H9 (cell line): Measurements from ENCODE around the gene GPC4. TPM values are rescaled to one million over a fixed set of nuclear protein-coding genes. Genes with fewer than 3 reads are reported as not detected.

ENCODE experiments used
- DNase-seq: peaks from one replicate; pipeline ENCODE4 v3.0.0-alpha.2; 2017
- H2AFZ ChIP-seq: one replicate; pipeline ENCODE4 v1.6.1; 2013; ENCODE audit warnings: mild to moderate bottlenecking, low read length, control low read depth, moderate library complexity
- H2AK5ac ChIP-seq: 2 replicates; pipeline ENCODE4 v1.6.1; 2013; ENCODE audit warnings: low read length, control low read depth, mixed read lengths; ENCODE audit not compliant: insufficient read length
- H2BK120ac ChIP-seq: one replicate; pipeline ENCODE4 v1.6.1; 2013; ENCODE audit warnings: low read depth, mild to moderate bottlenecking, low read length, control low read depth, inconsistent platforms; ENCODE audit not compliant: poor library complexity, severe bottlenecking
- H2BK12ac ChIP-seq: 2 replicates; pipeline ENCODE4 v1.6.1; 2013; ENCODE audit warnings: low read length, control low read depth, mixed read lengths, low read depth; ENCODE audit not compliant: insufficient read length
- H2BK15ac ChIP-seq: 2 replicates; pipeline ENCODE4 v1.6.1; 2013; ENCODE audit warnings: low read depth, low read length, control low read depth
- H2BK20ac ChIP-seq: one replicate; pipeline ENCODE4 v1.6.1; 2013; ENCODE audit warnings: low read depth, mild to moderate bottlenecking, low read length, control low read depth, inconsistent platforms; ENCODE audit not compliant: poor library complexity, severe bottlenecking
- H2BK5ac ChIP-seq: 2 replicates; pipeline ENCODE4 v1.6.1; 2013; ENCODE audit warnings: low read length, control low read depth, mixed read lengths; ENCODE audit not compliant: insufficient read length
- H3K14ac ChIP-seq: 2 replicates; pipeline ENCODE4 v1.6.1; 2013; ENCODE audit warnings: low read length, control low read depth; ENCODE audit not compliant: insufficient read depth
- H3K18ac ChIP-seq: 2 replicates; pipeline ENCODE4 v1.6.1; 2013; ENCODE audit warnings: low read depth, mild to moderate bottlenecking, mixed read lengths, low read length, control low read depth; ENCODE audit not compliant: insufficient read length
- H3K23ac ChIP-seq: 2 replicates; pipeline ENCODE4 v1.6.1; 2013; ENCODE audit warnings: low read length, control low read depth, mixed read lengths, low read depth; ENCODE audit not compliant: insufficient read length
- H3K23me2 ChIP-seq: 2 replicates; pipeline ENCODE4 v1.6.1; 2013; ENCODE audit warnings: low read depth, mild to moderate bottlenecking, mixed read lengths, low read length, control low read depth; ENCODE audit not compliant: insufficient read length, poor library complexity, severe bottlenecking
- H3K27ac ChIP-seq: 2 replicates; pipeline ENCODE4 v1.5.1; 2013; ENCODE audit warnings: low read length, control low read depth, mixed read lengths, low read depth; ENCODE audit not compliant: insufficient read length
- H3K27me3 ChIP-seq: 2 replicates; pipeline ENCODE4 v1.6.1; 2013; ENCODE audit warnings: low read length, control low read depth, inconsistent platforms; ENCODE audit not compliant: insufficient read depth
- H3K4ac ChIP-seq: 2 replicates; pipeline ENCODE4 v1.6.1; 2013; ENCODE audit warnings: low read depth, mild to moderate bottlenecking, control low read depth, inconsistent platforms, low read length, moderate library complexity
- H3K4me1 ChIP-seq: 2 replicates; pipeline ENCODE4 v1.6.1; 2013; ENCODE audit warnings: low read length, control low read depth, inconsistent platforms; ENCODE audit not compliant: insufficient read depth
- H3K4me2 ChIP-seq: 2 replicates; pipeline ENCODE4 v1.6.1; 2013; ENCODE audit warnings: low read length, control low read depth, mixed read lengths; ENCODE audit not compliant: insufficient read length, insufficient read depth
- H3K56ac ChIP-seq: 2 replicates; pipeline ENCODE4 v1.6.1; 2013; ENCODE audit warnings: low read depth, mild to moderate bottlenecking, mixed read lengths, low read length, control low read depth; ENCODE audit not compliant: insufficient read length
- H3K79me1 ChIP-seq: 2 replicates; pipeline ENCODE4 v1.6.1; 2013; ENCODE audit warnings: low read depth, mild to moderate bottlenecking, moderate library complexity, low read length, control low read depth, inconsistent platforms; ENCODE audit not compliant: insufficient read depth, poor library complexity, severe bottlenecking
- H3K79me2 ChIP-seq: 2 replicates; pipeline ENCODE4 v1.6.1; 2013; ENCODE audit warnings: low read length, control low read depth, inconsistent platforms; ENCODE audit not compliant: insufficient read depth
- H3K9ac ChIP-seq: 2 replicates; pipeline ENCODE4 v1.6.1; 2013; ENCODE audit warnings: low read length, control low read depth, mixed read lengths; ENCODE audit not compliant: insufficient read length; ENCODE audit errors: extremely low read depth
- H3K9me3 ChIP-seq: one replicate; pipeline ENCODE4 v1.6.1; 2013; ENCODE audit warnings: low read depth, low read length, inconsistent platforms; ENCODE audit not compliant: control insufficient read depth
- H3T11ph ChIP-seq: one replicate; pipeline ENCODE4 v1.6.1; 2013; ENCODE audit warnings: mild to moderate bottlenecking, low read length, control low read depth, inconsistent platforms
- H4K20me1 ChIP-seq: one replicate; pipeline ENCODE4 v1.6.1; 2013; ENCODE audit not compliant: control insufficient read depth, insufficient read length, insufficient read depth
- H4K5ac ChIP-seq: 2 replicates; pipeline ENCODE4 v1.6.1; 2013; ENCODE audit warnings: low read depth, mild to moderate bottlenecking, mixed read lengths, low read length, control low read depth; ENCODE audit not compliant: insufficient read length
- H4K8ac ChIP-seq: replicated peaks from 2 replicates; pipeline ENCODE4 v1.6.1; 2013; ENCODE audit warnings: low read length, control low read depth, mixed read lengths, low read depth; ENCODE audit not compliant: insufficient read length
- H4K91ac ChIP-seq: 2 replicates; pipeline ENCODE4 v1.6.1; 2013; ENCODE audit warnings: low read depth, mild to moderate bottlenecking, moderate library complexity, mixed read lengths, low read length, control low read depth; ENCODE audit not compliant: insufficient read length
- H3K27ac Mint-ChIP-seq, 3 experiments: 2 replicates in 2 of 3; 3 replicates in 1 of 3; pipeline ENCODE4 v1.8.0; 2020 to 2021; ENCODE audit warnings: mixed read lengths in 3 of 3, mild to moderate bottlenecking in 1 of 3, moderate library complexity in 1 of 3
- H3K27me3 Mint-ChIP-seq: 2 replicates; pipeline ENCODE4 v1.8.0; 2021; ENCODE audit warnings: low read depth, mild to moderate bottlenecking, moderate library complexity, mixed read lengths
- H3K36me3 Mint-ChIP-seq, 3 experiments: 2 replicates in 2 of 3; 3 replicates in 1 of 3; pipeline ENCODE4 v1.8.0; 2020 to 2021; ENCODE audit warnings: low read depth in 3 of 3, mixed read lengths in 3 of 3; ENCODE audit not compliant: insufficient read depth in 1 of 3
- H3K4me1 Mint-ChIP-seq, 2 experiments: 2 replicates each; pipeline ENCODE4 v1.8.0; 2020; ENCODE audit warnings: mixed read lengths in 2 of 2
- H3K4me3 Mint-ChIP-seq, 2 experiments: 2 replicates in 1 of 2; 3 replicates in 1 of 2; pipeline ENCODE4 v1.8.0; 2020 to 2021; ENCODE audit warnings: mild to moderate bottlenecking in 2 of 2, mixed read lengths in 2 of 2, moderate library complexity in 1 of 2
- H3K9me3 Mint-ChIP-seq, 2 experiments: 2 replicates in 1 of 2; 3 replicates in 1 of 2; pipeline ENCODE4 v1.8.0; 2020; ENCODE audit warnings: mild to moderate bottlenecking in 2 of 2, mixed read lengths in 2 of 2, moderate library complexity in 1 of 2
- WGBS: extraction: QIAGEN DNeasy Blood & Tissue Kit; methylation state at CpG from one replicate; pipeline ENCODE4 v1.1.7; 2013; ENCODE audit warnings: missing lambda C conversion rate, low lambda C conversion rate, mixed read lengths; ENCODE audit not compliant: insufficient read length; ENCODE audit errors: extremely low coverage; 5-methylcytosine and 5-hydroxymethylcytosine counted together
- total RNA-seq: library from RNA; stranded (reverse); gene quantifications from 2 replicates; pipeline ENCODE4 v1.2.1, GENCODE V29; 2021
- TF ChIP-seq, protein P1 (sequence below): fragments of 200-600 bp; sonication (generic); conservative IDR thresholded peaks from 3 replicates; pipeline ENCODE4 v1.8.0; 2021; ENCODE audit warnings: antibody characterized with exemption, mild to moderate bottlenecking

GPC4 gene
- total RNA-seq, 1 experiment from 2014 or later: 416 TPM

DNA sequence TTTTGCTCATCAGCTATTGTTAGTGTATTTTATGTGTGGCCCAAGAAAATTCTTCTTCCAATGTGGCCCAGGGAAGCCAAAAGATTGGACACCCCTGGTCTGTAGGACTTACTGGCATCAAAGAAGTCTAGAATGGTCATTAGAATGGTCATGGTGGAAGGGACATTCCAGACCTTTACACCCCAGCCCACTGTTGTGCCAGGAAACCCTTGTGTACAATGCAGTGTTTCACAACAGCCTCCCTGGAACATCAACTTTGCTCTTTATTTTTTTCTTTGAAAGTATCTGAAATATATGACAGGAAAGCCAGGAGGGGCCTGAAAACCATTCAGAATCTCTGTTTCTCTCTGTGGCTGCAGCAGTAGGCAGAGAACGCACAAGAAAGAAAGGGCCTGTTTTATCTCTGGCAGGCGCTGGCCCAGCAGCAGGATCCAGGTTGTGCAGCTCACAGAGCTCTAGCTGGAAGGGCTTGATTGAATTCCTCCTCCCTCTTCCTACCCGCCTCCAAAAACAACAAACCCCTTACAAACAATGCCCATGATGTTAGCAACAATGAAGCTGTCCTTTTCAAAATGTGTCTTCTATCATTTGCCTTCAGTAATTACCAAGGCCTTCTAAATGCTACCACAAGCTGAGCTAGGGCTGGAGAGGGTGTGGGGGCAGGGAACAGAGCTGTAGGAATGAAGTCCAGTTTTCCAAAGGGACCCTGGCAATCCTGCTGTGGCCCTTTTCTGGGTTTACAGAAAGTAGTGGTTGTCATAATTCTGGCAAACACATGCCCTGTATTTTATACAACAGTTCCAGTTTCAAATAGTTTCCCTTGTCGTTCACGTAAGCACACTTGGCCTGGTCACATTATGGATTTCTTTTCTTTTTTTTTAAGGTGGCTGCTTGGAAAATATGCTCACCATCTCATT lies 164.8 kb downstream of the GPC4 start:
- no peaks in the 10 kb centered on the region for H3K27me3 ChIP-seq
- H3K79me2 ChIP-seq: no peaks in the 10 kb centered on the region
- H4K8ac ChIP-seq: no peak overlapping the region
- H3K4me1 ChIP-seq: peaks cover 18% of the 10 kb centered on the region; the same call in 1 of the 2 replicates
- no peak overlapping the region for H2BK20ac ChIP-seq
- DNase-seq: no peak
- TF ChIP-seq, protein P1, sequence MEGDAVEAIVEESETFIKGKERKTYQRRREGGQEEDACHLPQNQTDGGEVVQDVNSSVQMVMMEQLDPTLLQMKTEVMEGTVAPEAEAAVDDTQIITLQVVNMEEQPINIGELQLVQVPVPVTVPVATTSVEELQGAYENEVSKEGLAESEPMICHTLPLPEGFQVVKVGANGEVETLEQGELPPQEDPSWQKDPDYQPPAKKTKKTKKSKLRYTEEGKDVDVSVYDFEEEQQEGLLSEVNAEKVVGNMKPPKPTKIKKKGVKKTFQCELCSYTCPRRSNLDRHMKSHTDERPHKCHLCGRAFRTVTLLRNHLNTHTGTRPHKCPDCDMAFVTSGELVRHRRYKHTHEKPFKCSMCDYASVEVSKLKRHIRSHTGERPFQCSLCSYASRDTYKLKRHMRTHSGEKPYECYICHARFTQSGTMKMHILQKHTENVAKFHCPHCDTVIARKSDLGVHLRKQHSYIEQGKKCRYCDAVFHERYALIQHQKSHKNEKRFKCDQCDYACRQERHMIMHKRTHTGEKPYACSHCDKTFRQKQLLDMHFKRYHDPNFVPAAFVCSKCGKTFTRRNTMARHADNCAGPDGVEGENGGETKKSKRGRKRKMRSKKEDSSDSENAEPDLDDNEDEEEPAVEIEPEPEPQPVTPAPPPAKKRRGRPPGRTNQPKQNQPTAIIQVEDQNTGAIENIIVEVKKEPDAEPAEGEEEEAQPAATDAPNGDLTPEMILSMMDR: no peak
- peaks cover 19 to 24% (median 20%) of the 10 kb centered on the region in 3 experiments for H3K36me3 Mint-ChIP-seq
- no peak overlapping the region for H3K4me2 ChIP-seq
- H3K27me3 Mint-ChIP-seq: peaks cover 4% of the 10 kb centered on the region
- H3K4ac ChIP-seq: no peak overlapping the region
- no peak overlapping the region for H3K56ac ChIP-seq
- H3K79me1 ChIP-seq: no peaks in the 10 kb centered on the region
- no peak overlapping the region for H2AFZ ChIP-seq
- no peak overlapping the region for H3K18ac ChIP-seq
- no peak overlapping the region for H2BK12ac ChIP-seq
- H4K20me1 ChIP-seq: no peaks in the 10 kb centered on the region
- H3K27ac Mint-ChIP-seq: peak overlapping the region in 1 of 3 experiments; percentile 68; a peak in 2 of 7 replicates
- no peaks in the 10 kb centered on the region for H3K23me2 ChIP-seq
- no peak overlapping the region for H3K9ac ChIP-seq
- no peak overlapping the region for H2BK120ac ChIP-seq
- H3K14ac ChIP-seq: no peak overlapping the region
- H3K23ac ChIP-seq: no peak overlapping the region
- H2BK15ac ChIP-seq: no peak overlapping the region
- H3K9me3 ChIP-seq: peaks cover 14% of the 10 kb centered on the region
- H2BK5ac ChIP-seq: no peak overlapping the region
- no peak overlapping the region for H3K4me3 Mint-ChIP-seq
- peaks cover 22 to 26% of the 10 kb centered on the region in 2 experiments for H3K9me3 Mint-ChIP-seq
- H3K4me1 Mint-ChIP-seq: peaks cover 58 to 66% of the 10 kb centered on the region in 2 experiments
- no peak overlapping the region for H4K91ac ChIP-seq
- no peak overlapping the region for H2AK5ac ChIP-seq
- no peak overlapping the region for H3T11ph ChIP-seq
- no peak overlapping the region for H4K5ac ChIP-seq
- no peak overlapping the region for H3K27ac ChIP-seq
- WGBS: no CpG with 5 or more reads among the region's 5 CpGs

Other genes with a start within 250 kb of the GPC4 start
- not detected in 2 replicates for gene TFDP3, start 197.1 kb downstream of the GPC4 start, total RNA-seq